ENCODE measurements around the gene DDX50.
A peak's percentile ranks its signal among the peaks of the same experiment; 100 is the strongest.
"Not testable (repeated sequence)": the region's sequence is repeated elsewhere in the genome, so short reads cannot be mapped to it uniquely, and the experiment has no call there.

The DDX50 gene

DNA sequence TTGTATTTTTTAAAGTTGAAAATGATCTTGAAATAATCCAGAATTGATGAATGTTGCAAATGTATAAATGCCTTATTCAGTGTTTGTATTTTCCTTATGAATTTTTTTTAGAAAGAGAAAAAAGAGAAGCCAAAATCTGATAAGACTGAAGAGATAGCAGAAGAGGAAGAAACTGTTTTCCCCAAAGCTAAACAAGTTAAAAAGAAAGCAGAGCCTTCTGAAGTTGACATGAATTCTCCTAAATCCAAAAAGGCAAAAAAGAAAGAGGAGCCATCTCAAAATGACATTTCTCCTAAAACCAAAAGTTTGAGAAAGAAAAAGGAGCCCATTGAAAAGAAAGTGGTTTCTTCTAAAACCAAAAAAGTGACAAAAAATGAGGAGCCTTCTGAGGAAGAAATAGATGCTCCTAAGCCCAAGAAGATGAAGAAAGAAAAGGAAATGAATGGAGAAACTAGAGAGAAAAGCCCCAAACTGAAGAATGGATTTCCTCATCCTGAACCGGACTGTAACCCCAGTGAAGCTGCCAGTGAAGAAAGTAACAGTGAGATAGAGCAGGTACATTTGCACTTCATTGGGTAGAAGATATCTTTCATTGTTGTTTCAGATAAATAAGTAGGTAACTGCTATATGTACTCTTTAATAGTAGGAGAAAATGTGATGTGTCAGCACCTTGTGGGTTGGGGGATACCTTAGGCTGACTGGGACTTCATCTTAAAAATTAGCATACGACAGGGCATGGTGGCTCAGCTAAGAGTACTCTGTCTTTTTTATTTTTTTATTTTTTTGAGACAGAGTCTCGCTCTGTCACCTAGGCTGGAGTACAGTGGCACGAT lies 58.8 kb downstream of the DDX50 start:
- H3K4me1 ChIP-seq (ENCODE audit: control insufficient read depth, insufficient read depth, low read length) = peaks cover 7% of the 10 kb centered on the region
- no peaks in the 10 kb centered on the region for H3K27me3 ChIP-seq (ENCODE audit: control insufficient read depth, insufficient read depth, low read length)
- no peak overlapping the region for H3K9ac ChIP-seq (ENCODE audit: low read length)
- no peak overlapping the region for H3K4me3 ChIP-seq (ENCODE audit: low read length)
- no peaks in the 10 kb centered on the region for H3K9me3 ChIP-seq (ENCODE audit: control insufficient read depth, low read length)
- H3K36me3 ChIP-seq (ENCODE audit: control insufficient read depth, insufficient read depth, low read length) = no peaks in the 10 kb centered on the region

DNA sequence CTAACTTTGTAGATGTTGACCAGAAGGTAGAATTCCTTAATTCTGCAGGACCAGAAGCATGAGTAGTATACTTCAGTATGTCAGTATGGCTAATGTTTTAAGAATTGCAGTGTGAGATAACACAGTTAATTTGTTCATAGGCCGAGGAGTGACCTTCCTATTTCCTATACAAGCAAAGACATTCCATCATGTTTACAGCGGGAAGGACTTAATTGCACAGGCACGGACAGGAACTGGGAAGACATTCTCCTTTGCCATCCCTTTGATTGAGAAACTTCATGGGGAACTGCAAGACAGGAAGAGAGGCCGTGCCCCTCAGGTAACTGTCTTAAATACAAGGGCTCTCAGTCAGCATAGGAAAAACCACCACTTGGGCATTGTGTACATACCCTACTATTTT lies 62.0 kb downstream of the DDX50 start:
- H3K27me3 ChIP-seq (ENCODE audit: control insufficient read depth, insufficient read depth, low read length) = no peaks in the 10 kb centered on the region
- peaks cover 4% of the 10 kb centered on the region for H3K36me3 ChIP-seq (ENCODE audit: control insufficient read depth, insufficient read depth, low read length)
- no peak overlapping the region for H3K4me3 ChIP-seq (ENCODE audit: low read length)
- no peaks in the 10 kb centered on the region for H3K9me3 ChIP-seq (ENCODE audit: control insufficient read depth, low read length)
- H3K4me1 ChIP-seq (ENCODE audit: control insufficient read depth, insufficient read depth, low read length) = no peaks in the 10 kb centered on the region
- H3K9ac ChIP-seq (ENCODE audit: low read length) = no peak overlapping the region

DNA sequence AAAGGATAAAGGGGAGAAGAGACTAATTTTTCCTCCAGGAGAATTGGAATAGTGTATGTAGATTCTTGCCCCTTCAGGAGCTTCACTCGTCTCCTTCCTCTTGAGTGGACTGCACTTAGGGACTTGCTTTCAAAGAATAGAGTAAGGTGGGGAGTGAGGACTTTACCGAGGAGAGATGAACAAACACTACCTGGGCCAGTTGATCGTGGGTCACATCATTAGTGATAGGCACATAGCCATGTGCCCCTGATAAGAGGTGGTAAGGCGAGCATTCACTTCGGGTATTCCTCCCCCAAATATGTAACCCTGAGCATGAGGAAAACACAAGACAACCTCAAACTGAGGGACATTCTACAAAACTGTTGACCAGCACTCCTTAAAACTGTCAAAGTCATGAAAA lies 72.9 kb downstream of the DDX50 start:
- Histone ChIP-seq H3K4me1 (ENCODE audit: control insufficient read depth, insufficient read depth, low read length) (no peaks in the 10 kb centered on the region), H3K27me3 (ENCODE audit: control insufficient read depth, insufficient read depth, low read length) (no peaks in the 10 kb centered on the region), H3K36me3 (ENCODE audit: control insufficient read depth, insufficient read depth, low read length) (peaks cover 6% of the 10 kb centered on the region), H3K9ac (ENCODE audit: low read length) (no peak overlapping the region), H3K9me3 (ENCODE audit: control insufficient read depth, low read length) (no peaks in the 10 kb centered on the region), H3K4me3 (ENCODE audit: low read length) (no peak overlapping the region)

DNA sequence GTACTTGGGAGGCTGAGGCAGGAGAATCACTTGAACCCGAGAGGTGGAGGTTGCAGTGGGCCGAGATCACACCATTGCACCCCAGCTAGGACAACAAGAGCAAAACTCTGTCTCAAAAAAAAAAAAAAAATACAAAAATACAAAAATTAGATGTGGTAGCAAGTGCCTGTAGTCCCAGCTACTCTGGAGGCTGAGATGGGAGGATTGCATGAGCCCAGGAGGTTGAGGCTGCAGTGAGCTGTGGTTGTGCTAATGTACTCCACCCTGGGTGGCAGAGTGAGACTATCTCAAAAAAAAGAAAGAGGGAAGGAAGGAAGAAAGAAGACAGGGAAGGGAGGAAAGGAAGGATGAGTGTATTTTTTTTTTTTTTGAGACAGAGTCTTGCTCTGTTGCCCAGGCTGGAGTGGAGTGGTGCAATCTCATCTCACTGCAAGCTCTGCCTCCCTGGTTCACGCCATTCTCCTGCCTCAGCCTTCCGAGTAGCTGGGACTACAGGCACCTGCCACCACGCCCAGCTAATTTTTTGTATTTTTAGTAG lies 74.9 kb downstream of the DDX50 start:
- H3K36me3 ChIP-seq (ENCODE audit: control insufficient read depth, insufficient read depth, low read length); H3K4me1 ChIP-seq (ENCODE audit: control insufficient read depth, insufficient read depth, low read length); H3K9ac ChIP-seq (ENCODE audit: low read length); H3K27me3 ChIP-seq (ENCODE audit: control insufficient read depth, insufficient read depth, low read length); H3K9me3 ChIP-seq (ENCODE audit: control insufficient read depth, low read length); H3K4me3 ChIP-seq (ENCODE audit: low read length): not testable (repeated sequence)

DNA sequence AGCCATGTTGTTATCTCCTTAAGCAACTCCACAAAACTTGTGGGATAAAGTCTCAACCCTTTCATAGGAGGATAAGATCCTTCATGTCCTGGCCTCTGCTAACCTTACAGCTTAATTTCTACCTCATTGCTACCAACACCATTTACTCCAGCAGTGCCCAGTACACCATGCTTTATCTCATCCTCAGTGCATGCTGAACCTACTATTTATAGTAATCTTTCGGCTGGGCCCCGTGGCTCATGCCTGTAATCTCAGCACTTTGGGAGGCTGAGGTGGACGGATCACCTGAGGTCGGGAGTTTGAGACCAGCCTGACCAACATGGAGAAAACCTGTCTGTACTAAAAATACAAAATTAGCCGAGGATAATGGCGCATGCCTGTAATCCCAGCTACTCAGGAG lies 78.6 kb downstream of the DDX50 start:
- not testable (repeated sequence) for H3K9me3 ChIP-seq (ENCODE audit: control insufficient read depth, low read length); H3K27me3 ChIP-seq (ENCODE audit: control insufficient read depth, insufficient read depth, low read length); H3K4me1 ChIP-seq (ENCODE audit: control insufficient read depth, insufficient read depth, low read length); H3K36me3 ChIP-seq (ENCODE audit: control insufficient read depth, insufficient read depth, low read length); H3K9ac ChIP-seq (ENCODE audit: low read length); H3K4me3 ChIP-seq (ENCODE audit: low read length)

DNA sequence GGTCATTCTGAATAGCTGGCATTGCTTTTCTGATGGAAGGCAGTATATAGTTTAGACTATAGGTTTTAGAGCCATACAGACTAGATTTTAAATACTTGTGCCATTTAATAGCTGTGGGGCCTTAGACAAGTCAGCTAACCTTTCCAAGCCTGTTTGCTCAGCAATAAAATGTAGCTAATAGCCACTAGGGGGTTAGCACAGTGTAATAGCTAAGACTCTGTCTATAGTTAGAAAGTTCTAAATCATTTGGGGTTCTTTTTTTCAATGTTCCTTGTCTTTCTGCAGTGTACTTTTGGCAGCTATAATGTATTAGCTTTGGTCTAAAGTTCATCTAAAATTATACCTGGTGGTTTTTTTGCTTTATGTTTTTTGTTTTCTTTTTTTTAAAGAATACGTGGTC lies 80.0 kb downstream of the DDX50 start:
- H3K4me1 ChIP-seq (ENCODE audit: control insufficient read depth, insufficient read depth, low read length) = no peaks in the 10 kb centered on the region
- H3K9me3 ChIP-seq (ENCODE audit: control insufficient read depth, low read length) = no peaks in the 10 kb centered on the region
- no peaks in the 10 kb centered on the region for H3K36me3 ChIP-seq (ENCODE audit: control insufficient read depth, insufficient read depth, low read length)
- H3K27me3 ChIP-seq (ENCODE audit: control insufficient read depth, insufficient read depth, low read length) = no peaks in the 10 kb centered on the region
- H3K9ac ChIP-seq (ENCODE audit: low read length) = no peak overlapping the region
- H3K4me3 ChIP-seq (ENCODE audit: low read length) = no peak overlapping the region

DNA sequence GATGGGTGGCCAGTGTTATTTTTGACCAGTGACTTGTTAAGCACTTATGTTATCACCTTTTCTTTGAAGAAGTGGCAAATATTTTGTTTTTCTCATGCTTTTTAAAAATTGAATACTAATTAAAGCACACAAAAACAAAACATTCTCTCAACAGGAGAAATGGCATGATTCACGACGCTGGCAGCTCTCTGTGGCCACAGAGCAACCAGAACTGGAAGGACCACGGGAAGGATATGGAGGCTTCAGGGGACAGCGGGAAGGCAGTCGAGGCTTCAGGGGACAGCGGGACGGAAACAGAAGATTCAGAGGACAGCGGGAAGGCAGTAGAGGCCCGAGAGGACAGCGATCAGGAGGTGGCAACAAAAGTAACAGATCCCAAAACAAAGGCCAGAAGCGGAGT lies 81.3 kb downstream of the DDX50 start:
- H3K9me3 ChIP-seq (ENCODE audit: control insufficient read depth, low read length) = no peaks in the 10 kb centered on the region
- no peaks in the 10 kb centered on the region for H3K36me3 ChIP-seq (ENCODE audit: control insufficient read depth, insufficient read depth, low read length)
- H3K4me1 ChIP-seq (ENCODE audit: control insufficient read depth, insufficient read depth, low read length) = no peaks in the 10 kb centered on the region
- no peaks in the 10 kb centered on the region for H3K27me3 ChIP-seq (ENCODE audit: control insufficient read depth, insufficient read depth, low read length)
- H3K4me3 ChIP-seq (ENCODE audit: low read length) = no peak overlapping the region
- no peak overlapping the region for H3K9ac ChIP-seq (ENCODE audit: low read length)

DNA sequence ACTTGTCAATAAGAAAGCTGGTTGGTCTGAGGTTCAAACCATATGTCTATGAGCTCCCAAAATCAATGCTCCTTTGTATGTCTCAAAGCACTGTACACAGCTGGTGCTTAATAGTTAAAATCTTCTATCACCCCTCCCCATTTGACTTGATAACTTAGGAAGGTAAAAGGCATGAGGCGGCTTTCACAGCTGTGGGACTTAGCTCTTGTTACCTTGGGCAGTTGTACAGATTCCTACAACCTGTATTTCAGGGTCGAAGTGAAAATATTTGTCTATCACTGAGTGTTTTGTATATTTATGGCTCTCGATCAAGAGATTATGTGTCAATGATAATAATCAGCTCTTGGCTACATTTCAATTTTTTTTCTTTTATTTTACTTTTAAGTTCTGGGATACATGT lies 86.5 kb downstream of the DDX50 start:
- Histone ChIP-seq H3K36me3 (ENCODE audit: control insufficient read depth, insufficient read depth, low read length) (no peaks in the 10 kb centered on the region), H3K9ac (ENCODE audit: low read length) (no peak overlapping the region)

DNA sequence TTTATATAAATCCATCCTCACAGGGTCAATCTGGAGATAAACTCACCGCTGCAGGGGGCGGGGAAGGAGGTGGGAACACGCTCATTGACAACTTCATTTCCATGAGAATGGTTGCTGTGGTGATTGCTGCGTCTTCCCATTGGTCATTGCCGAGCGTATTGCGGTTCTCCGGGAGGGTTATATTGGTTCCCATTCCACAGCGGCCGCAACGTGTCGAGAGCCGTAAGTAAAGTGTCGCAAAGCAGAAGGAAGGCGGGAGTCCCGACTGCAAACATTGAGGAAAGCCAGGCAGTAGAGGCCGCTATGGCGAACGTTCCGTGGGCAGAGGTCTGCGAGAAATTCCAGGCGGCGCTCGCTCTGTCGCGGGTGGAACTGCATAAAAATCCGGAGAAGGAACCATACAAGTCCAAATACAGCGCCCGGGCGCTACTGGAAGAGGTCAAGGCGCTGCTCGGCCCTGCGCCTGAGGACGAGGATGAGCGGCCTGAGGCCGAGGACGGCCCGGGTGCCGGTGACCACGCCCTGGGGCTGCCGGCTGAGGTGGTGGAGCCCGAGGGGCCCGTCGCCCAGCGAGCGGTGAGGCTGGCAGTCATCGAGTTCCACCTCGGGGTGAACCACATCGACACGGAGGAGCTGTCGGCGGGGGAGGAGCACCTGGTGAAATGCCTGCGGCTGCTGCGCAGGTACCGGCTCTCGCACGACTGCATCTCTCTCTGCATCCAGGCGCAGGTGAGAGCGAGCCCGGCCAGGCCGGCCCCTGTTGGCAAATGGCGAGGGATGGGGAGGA lies 87.6 kb downstream of the DDX50 start, which contains the start of gene KIFBP:
Gene KIFBP (plus strand): TSS at position 274 of the 787 bp plus-strand sequence. CDS start 30 bp downstream, at position 304.
- no peaks in the 10 kb centered on the region for H3K36me3 ChIP-seq (ENCODE audit: control insufficient read depth, insufficient read depth, low read length)

More for the DNA sequence above, 86.5 kb downstream of the DDX50 start:
- no peaks in the 10 kb centered on the region for H3K27me3 ChIP-seq (ENCODE audit: control insufficient read depth, insufficient read depth, low read length)
- peaks cover 10% of the 10 kb centered on the region for H3K4me1 ChIP-seq (ENCODE audit: control insufficient read depth, insufficient read depth, low read length)
- H3K4me3 ChIP-seq (ENCODE audit: low read length) = no peak overlapping the region
- no peaks in the 10 kb centered on the region for H3K9me3 ChIP-seq (ENCODE audit: control insufficient read depth, low read length)

DNA sequence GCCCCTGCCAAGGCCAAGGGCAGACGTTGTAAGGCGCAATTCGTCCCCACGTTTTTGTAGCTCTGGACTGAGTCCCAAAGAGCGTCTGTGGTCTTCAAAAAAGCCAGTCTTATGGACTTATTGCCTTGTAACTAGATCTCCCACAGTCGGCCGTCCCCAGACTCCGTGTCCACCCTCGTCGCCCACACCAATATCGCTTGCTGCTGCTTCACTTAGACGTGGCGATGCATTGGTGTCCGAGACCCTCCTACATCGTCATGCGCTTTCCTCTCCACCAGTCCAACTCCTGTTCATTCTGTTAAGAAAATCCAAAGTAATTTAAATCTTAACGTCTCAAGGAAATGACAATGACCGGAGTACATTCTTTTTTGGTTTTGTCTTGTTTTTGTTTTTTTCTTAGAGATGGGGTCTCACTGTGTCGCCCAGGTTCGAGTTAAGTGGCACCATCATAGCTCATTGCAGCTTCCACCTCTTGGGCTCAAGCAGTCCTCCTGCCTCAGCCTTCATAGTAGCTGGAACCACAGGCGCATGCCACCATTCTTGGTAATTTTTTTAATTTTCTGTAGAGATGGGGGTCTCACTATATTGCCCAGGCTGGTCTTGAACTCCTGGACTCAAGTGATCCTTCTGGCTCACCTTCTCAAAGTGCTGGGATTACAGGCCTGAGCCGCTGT lies 88.3 kb downstream of the DDX50 start:
- Histone ChIP-seq H3K9ac (ENCODE audit: low read length) (peak overlapping the region; percentile 71), H3K27me3 (ENCODE audit: control insufficient read depth, insufficient read depth, low read length) (no peaks in the 10 kb centered on the region), H3K4me1 (ENCODE audit: control insufficient read depth, insufficient read depth, low read length) (peaks cover 10% of the 10 kb centered on the region), H3K36me3 (ENCODE audit: control insufficient read depth, insufficient read depth, low read length) (no peaks in the 10 kb centered on the region), H3K9me3 (ENCODE audit: control insufficient read depth, low read length) (no peaks in the 10 kb centered on the region), H3K4me3 (ENCODE audit: low read length) (peak overlapping the region; percentile 63)

More for the DNA sequence above, 87.6 kb downstream of the DDX50 start, which contains the start of gene KIFBP:
- Histone ChIP-seq H3K27me3 (ENCODE audit: control insufficient read depth, insufficient read depth, low read length) (no peaks in the 10 kb centered on the region), H3K9ac (ENCODE audit: low read length) (peak within 1 kb of the TSS; percentile 71), H3K9me3 (ENCODE audit: control insufficient read depth, low read length) (no peaks in the 10 kb centered on the region), H3K4me1 (ENCODE audit: control insufficient read depth, insufficient read depth, low read length) (peaks cover 10% of the 10 kb centered on the region), H3K4me3 (ENCODE audit: low read length) (peak within 1 kb of the TSS; percentile 63)

DNA sequence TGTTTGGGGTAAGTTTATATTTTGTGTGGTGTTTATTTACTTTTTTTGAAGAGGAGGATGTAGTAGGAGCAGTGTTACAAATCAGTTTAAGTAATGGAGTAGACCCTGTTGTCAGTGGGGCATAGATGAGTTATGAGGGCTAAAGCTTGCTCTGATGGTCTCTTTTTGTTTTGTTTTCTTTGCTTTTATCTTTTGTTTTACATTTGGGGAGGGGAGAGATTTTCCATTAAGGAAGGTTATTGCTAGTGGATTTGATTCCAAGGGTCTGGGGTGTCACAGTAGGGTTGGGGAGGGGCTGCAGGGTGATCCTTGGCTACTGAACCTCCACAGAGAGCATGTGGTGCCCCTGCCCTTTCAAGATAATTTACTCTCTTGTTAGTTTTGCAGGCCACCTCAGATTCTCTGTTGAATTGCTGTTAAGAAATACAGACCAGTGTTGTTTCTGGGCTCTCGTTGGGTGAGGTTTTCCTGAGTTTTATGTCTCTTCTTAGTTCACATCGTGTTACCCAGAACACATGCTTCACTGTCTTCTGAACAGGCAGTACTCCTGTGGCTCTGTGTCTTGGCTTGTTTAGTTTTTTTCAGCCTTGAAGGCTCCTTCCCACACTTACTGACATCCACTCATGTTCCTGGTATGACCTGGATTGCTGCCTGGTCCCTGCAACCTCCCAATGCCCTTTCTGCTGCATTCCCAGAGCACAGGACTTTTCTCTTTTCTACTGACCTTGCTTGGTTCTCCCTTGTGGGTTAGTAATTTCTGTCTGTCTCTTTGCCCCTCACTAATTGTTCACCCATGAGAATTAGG lies 91.7 kb downstream of the DDX50 start:
- peaks cover 10% of the 10 kb centered on the region for H3K4me1 ChIP-seq (ENCODE audit: control insufficient read depth, insufficient read depth, low read length)
- H3K9ac ChIP-seq (ENCODE audit: low read length) = no peak overlapping the region
- H3K4me3 ChIP-seq (ENCODE audit: low read length) = no peak overlapping the region
- no peaks in the 10 kb centered on the region for H3K27me3 ChIP-seq (ENCODE audit: control insufficient read depth, insufficient read depth, low read length)
- H3K9me3 ChIP-seq (ENCODE audit: control insufficient read depth, low read length) = no peaks in the 10 kb centered on the region
- no peaks in the 10 kb centered on the region for H3K36me3 ChIP-seq (ENCODE audit: control insufficient read depth, insufficient read depth, low read length)

All from mucosa of stomach (tissue), 1 donor.